Measurements from ENCODE around the gene PLOD2. TPM values are rescaled to one million over a fixed set of nuclear protein-coding genes. Genes with fewer than 3 reads are reported as not detected.

PLOD2 gene
- total RNA-seq, 1 donor from 2014 or later: 28.0 TPM

GRCh38 chr3:146052791-146053310 lies 108.1 kb downstream of the PLOD2 start:
- no peaks in the 10 kb centered on the region for H3K4me1 Mint-ChIP-seq (ENCODE audit: unreplicated experiment)
- TF ChIP-seq CTCF (IDR thresholded peaks at IDR 0.05; ENCODE audit: unreplicated experiment): no peak
- H3K27me3 Mint-ChIP-seq (ENCODE audit: unreplicated experiment): no peaks in the 10 kb centered on the region
- no peak overlapping the region for H3K4me3 Mint-ChIP-seq (ENCODE audit: unreplicated experiment)
- no peak for DNase-seq (ENCODE audit: low spot score)
- no peaks in the 10 kb centered on the region for H3K9me3 Mint-ChIP-seq (ENCODE audit: unreplicated experiment)
- no peaks in the 10 kb centered on the region for H3K36me3 Mint-ChIP-seq (ENCODE audit: low read depth, unreplicated experiment)
- H3K27ac Mint-ChIP-seq (ENCODE audit: unreplicated experiment): no peak overlapping the region

- Mint-ChIP-seq H3K27me3 (ENCODE audit: unreplicated experiment) (no peaks in the 10 kb centered on the region), H3K27ac (ENCODE audit: unreplicated experiment) (no peak overlapping the region), H3K36me3 (ENCODE audit: low read depth, unreplicated experiment) (no peaks in the 10 kb centered on the region), H3K4me3 (ENCODE audit: unreplicated experiment) (no peak overlapping the region), H3K9me3 (ENCODE audit: unreplicated experiment) (no peaks in the 10 kb centered on the region), H3K4me1 (ENCODE audit: unreplicated experiment) (no peaks in the 10 kb centered on the region)
- no peak for DNase-seq (ENCODE audit: low spot score)
- TF ChIP-seq CTCF (IDR thresholded peaks at IDR 0.05; ENCODE audit: unreplicated experiment): no peak
Measured at GRCh38 chr3:146052056-146052790, 108.8 kb downstream of the PLOD2 start.

- Mint-ChIP-seq H3K27ac (ENCODE audit: unreplicated experiment) (no peak overlapping the region), H3K4me3 (ENCODE audit: unreplicated experiment) (no peak overlapping the region), H3K9me3 (ENCODE audit: unreplicated experiment) (no peaks in the 10 kb centered on the region), H3K4me1 (ENCODE audit: unreplicated experiment) (peaks cover 5% of the 10 kb centered on the region), H3K36me3 (ENCODE audit: low read depth, unreplicated experiment) (no peaks in the 10 kb centered on the region), H3K27me3 (ENCODE audit: unreplicated experiment) (no peaks in the 10 kb centered on the region)
- no peak for TF ChIP-seq CTCF (IDR thresholded peaks at IDR 0.05; ENCODE audit: unreplicated experiment)
- no peak for DNase-seq (ENCODE audit: low spot score)
Measured at GRCh38 chr3:146050691-146051090, 110.3 kb downstream of the PLOD2 start.

- H3K4me1 Mint-ChIP-seq (ENCODE audit: unreplicated experiment): peaks cover 5% of the 10 kb centered on the region
- no peak overlapping the region for H3K27ac Mint-ChIP-seq (ENCODE audit: unreplicated experiment)
- TF ChIP-seq CTCF (IDR thresholded peaks at IDR 0.05; ENCODE audit: unreplicated experiment): no peak
- DNase-seq (ENCODE audit: low spot score): no peak
- H3K36me3 Mint-ChIP-seq (ENCODE audit: low read depth, unreplicated experiment): no peaks in the 10 kb centered on the region
- no peaks in the 10 kb centered on the region for H3K9me3 Mint-ChIP-seq (ENCODE audit: unreplicated experiment)
- no peaks in the 10 kb centered on the region for H3K27me3 Mint-ChIP-seq (ENCODE audit: unreplicated experiment)
- H3K4me3 Mint-ChIP-seq (ENCODE audit: unreplicated experiment): no peak overlapping the region
Measured at GRCh38 chr3:146047485-146047884, 113.5 kb downstream of the PLOD2 start.

GRCh38 chr3:146044046-146044445 lies 116.9 kb downstream of the PLOD2 start:
- TF ChIP-seq CTCF (IDR thresholded peaks at IDR 0.05; ENCODE audit: unreplicated experiment): no peak
- Mint-ChIP-seq H3K4me1 (ENCODE audit: unreplicated experiment) (peaks cover 5% of the 10 kb centered on the region), H3K9me3 (ENCODE audit: unreplicated experiment) (no peaks in the 10 kb centered on the region), H3K27me3 (ENCODE audit: unreplicated experiment) (peaks cover 2% of the 10 kb centered on the region), H3K36me3 (ENCODE audit: low read depth, unreplicated experiment) (no peaks in the 10 kb centered on the region), H3K27ac (ENCODE audit: unreplicated experiment) (no peak overlapping the region), H3K4me3 (ENCODE audit: unreplicated experiment) (no peak overlapping the region)
- DNase-seq (ENCODE audit: low spot score): no peak
